NCI-H2171 treated with DMSO at 0.1 percent for 48 hours (cell line): Measurements from ENCODE around the gene NPHP1.
"Not testable (repeated sequence)": the region's sequence is repeated elsewhere in the genome, so short reads cannot be mapped to it uniquely, and the experiment has no call there.

Experiments used
- DNase-seq: peaks from one replicate; lab custom pipeline; 2025; lab: John Stamatoyannopoulos, UW

NPHP1 gene

GRCh38 chr2:110204408-110205385 is at the start of gene NPHP1:
Gene NPHP1 (minus strand): TSS chr2:110205013. CDS start chr2:110204968, 45 bp downstream.
- peak; percentile 79 for DNase-seq

- DNase-seq, result not testable (repeated sequence)
Measured at GRCh38 chr2:110248081-110248795, 43.4 kb upstream of the NPHP1 start.

- not testable (repeated sequence) for DNase-seq
Measured at GRCh38 chr2:110245488-110246435, 40.9 kb upstream of the NPHP1 start.

- DNase-seq, result not testable (repeated sequence)
Measured at GRCh38 chr2:110243283-110243682, 38.5 kb upstream of the NPHP1 start.

GRCh38 chr2:110234514-110234913 is 29.7 kb upstream of the NPHP1 start:
- DNase-seq, result not testable (repeated sequence)

DNA sequence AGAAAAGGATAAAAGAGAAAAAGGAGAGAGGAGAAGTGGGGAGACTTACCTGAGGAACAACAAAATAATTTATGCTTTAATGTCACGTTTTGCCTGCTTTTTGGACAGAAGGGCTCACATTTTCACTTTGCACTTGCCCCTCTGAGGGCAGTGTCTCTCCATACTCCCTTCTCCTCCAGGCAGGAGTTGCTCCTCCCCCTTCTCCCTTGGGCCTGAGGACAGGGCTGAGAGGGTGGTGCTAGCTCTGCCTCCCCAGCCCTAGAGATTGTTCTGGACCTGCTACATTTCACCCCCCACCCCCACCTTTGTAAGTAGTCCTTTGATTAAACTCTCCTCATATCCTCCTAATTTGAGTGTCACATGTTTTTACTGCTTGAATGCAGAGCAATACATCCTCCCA is 25.1 kb upstream of the NPHP1 start:
- not testable (repeated sequence) for DNase-seq

DNA sequence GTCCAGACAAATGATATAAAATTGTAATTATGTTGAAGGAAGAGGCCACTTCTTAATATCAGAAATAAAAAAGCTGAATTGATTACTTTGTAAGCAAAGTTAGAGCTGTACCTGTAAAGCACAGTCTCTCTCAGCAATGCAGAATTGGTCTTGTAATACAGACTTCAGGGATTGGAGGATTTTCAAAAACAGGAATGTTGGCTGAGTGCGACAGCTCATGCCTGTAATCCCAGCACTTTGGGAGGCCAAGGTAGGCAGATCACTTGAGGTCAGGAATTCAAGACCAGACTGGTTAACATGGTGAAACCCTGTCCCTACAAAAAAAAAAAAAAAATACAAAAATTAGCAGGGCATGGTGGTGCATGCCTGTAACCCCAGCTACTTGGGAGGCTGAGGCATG is 17.8 kb upstream of the NPHP1 start:
- DNase-seq, result not testable (repeated sequence)

DNA sequence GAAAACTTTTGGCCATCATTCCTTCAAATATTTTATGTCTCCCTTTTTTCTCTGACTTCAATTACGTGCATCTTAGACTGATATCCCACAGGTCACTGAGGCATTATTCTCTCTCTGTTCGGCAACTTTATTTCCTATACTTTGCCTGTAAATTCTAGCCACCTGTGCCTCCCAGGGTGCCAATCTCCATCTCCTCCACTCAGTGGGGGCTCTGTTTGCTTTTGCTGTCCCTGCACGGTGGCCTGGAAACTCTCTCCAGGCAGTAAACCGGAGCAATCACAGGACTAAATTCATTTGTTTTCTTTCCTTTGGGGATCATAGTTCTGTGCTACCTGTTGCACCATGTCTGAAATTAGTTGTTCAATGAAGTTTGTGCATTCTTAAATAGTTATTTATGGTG is 17.1 kb upstream of the NPHP1 start:
- no peak for DNase-seq

DNA sequence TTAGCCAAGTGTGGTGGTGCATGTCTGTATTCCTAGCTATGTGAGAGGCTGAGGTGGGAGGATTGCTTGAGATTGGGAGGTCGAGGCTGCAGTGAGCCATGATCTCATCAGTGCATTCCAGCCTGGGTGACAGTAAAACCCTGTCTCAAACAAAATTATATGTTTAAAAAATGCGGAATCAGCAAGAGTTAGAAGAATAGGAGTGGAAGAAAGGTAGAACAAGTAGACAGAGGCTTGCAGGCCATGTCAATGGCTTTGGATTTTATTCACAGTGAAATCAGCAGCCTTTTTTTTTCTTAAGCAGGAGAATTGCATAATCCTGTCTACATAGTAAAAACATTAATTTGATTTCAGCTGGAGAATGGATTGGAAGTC is 15.4 kb upstream of the NPHP1 start:
- DNase-seq, result no peak

- no peak for DNase-seq
Measured at GRCh38 chr2:110219496-110220189, 14.8 kb upstream of the NPHP1 start.

GRCh38 chr2:110218889-110219288 is 14.1 kb upstream of the NPHP1 start:
- not testable (repeated sequence) for DNase-seq

GRCh38 chr2:110216803-110217202 is 12.0 kb upstream of the NPHP1 start:
- no peak for DNase-seq

DNA sequence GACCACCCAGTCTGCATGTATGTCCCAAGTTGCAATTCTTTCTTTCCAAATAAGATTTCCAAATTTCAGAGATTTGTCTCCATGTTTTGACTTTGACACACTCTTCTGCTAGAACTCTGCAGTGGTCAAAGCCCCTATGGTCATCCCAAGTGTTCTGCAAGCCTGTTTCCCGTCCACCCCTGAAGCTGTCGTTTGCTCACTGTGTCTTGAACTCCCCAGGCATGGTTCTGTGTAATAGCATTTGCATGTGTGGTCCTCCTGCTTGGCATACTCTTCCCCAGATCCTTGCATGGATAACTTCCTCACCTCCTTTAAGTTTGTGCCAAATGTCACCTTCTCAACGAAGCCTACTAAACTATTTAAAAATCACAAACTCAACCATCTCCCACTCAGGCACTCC is 11.4 kb upstream of the NPHP1 start:
- no peak for DNase-seq

- no peak for DNase-seq
Measured at GRCh38 chr2:110215566-110216158, 10.8 kb upstream of the NPHP1 start.

GRCh38 chr2:110215091-110215490 is 10.3 kb upstream of the NPHP1 start:
- no peak for DNase-seq

GRCh38 chr2:110213522-110213921 is 8.7 kb upstream of the NPHP1 start:
- not testable (repeated sequence) for DNase-seq

GRCh38 chr2:110211938-110212858 is 7.4 kb upstream of the NPHP1 start, which contains the start of gene MTLN:
Gene MTLN (minus strand): TSS chr2:110212547. CDS start chr2:110212525, 22 bp downstream.
- DNase-seq, result peak; percentile 70

- no peak for DNase-seq
Measured at GRCh38 chr2:110205660-110206455, 1.0 kb upstream of the NPHP1 start.

GRCh38 chr2:110198016-110198415 is 6.8 kb downstream of the NPHP1 start:
- no peak for DNase-seq
